Breast epithelium (tissue), 4 donors: ENCODE data around the gene SMYD1. TPM values are rescaled to one million over a fixed set of nuclear protein-coding genes. Genes with fewer than 3 reads are reported as not detected.

Source experiments
- DNase-seq, 2 donors: peaks; one replicate each; pipeline ENCODE4 v3.0.0-alpha.2; 2019; ENCODE audit warnings: low spot score in 2 of 2
- H3K27ac ChIP-seq, 2 donors: fragments of 200-600 bp; sonication (generic) in 1 of 2; one replicate each; pipeline ENCODE4 v1.5.1; 2016 to 2019; ENCODE audit warnings: mild to moderate bottlenecking in 1 of 2
- H3K27me3 ChIP-seq, 2 donors: fragments of 200-600 bp; sonication (generic) in 1 of 2; one replicate each; pipeline versions ENCODE4 v1.5.1 to v1.6.0; 2017 to 2019; ENCODE audit warnings: control low read depth in 1 of 2, mild to moderate bottlenecking in 1 of 2
- H3K36me3 ChIP-seq: fragments of 200-600 bp; one replicate; pipeline ENCODE4 v1.5.1; 2019
- H3K4me1 ChIP-seq, 2 donors: fragments of 200-600 bp; sonication (generic); one replicate each; pipeline ENCODE4 v1.5.1; 2016 to 2019; ENCODE audit warnings: control low read depth in 1 of 2
- H3K4me3 ChIP-seq, 3 donors: fragments of 200-600 bp; sonication (generic); 1 replicate in 2 of 3; 2 replicates in 1 of 3; pipeline ENCODE4 v1.5.1; 2016 to 2019; ENCODE audit warnings: mild to moderate bottlenecking in 3 of 3, moderate library complexity in 2 of 3
- H3K9me3 ChIP-seq, 2 donors: fragments of 200-600 bp; sonication (generic) in 1 of 2; one replicate each; pipeline ENCODE4 v1.5.1; 2016 to 2019; ENCODE audit warnings: control low read depth in 1 of 2
- CTCF ChIP-seq, 3 donors: fragments of 450-650 bp; IDR thresholded peaks; one replicate each; pipeline ENCODE4 v1.5.1; 2016 to 2017; ENCODE audit warnings: antibody characterized with exemption in 3 of 3, mild to moderate bottlenecking in 3 of 3, moderate library complexity in 3 of 3
- POLR2A ChIP-seq: fragments of 450-650 bp; IDR thresholded peaks from one replicate; pipeline ENCODE4 v1.6.1; 2016; ENCODE audit warnings: antibody characterized with exemption, mild to moderate bottlenecking, moderate library complexity
- POLR2AphosphoS5 ChIP-seq, 3 donors: sonication (generic); formaldehyde crosslinking; IDR thresholded peaks; one replicate each; pipeline ENCODE4 v1.6.1; 2017; ENCODE audit warnings: antibody characterized with exemption in 3 of 3
- intact Hi-C: fragments of 100-400 bp; cut with DNase I; formaldehyde crosslinking; loops from one replicate; pipeline ENCODE4 v1.15.1; 2023; ENCODE audit warnings: low total_unique reads
- total RNA-seq, 3 donors: library from RNA; depleted of rRNA; stranded (reverse); fragments of >200 nt; gene quantifications; one replicate each; pipeline ENCODE4 v1.1.0, GENCODE V29; 2016

SMYD1 gene
- total RNA-seq, 3 donors from 2014 or later, result 0.29 to 3.3 TPM; not detected in 1

DNA sequence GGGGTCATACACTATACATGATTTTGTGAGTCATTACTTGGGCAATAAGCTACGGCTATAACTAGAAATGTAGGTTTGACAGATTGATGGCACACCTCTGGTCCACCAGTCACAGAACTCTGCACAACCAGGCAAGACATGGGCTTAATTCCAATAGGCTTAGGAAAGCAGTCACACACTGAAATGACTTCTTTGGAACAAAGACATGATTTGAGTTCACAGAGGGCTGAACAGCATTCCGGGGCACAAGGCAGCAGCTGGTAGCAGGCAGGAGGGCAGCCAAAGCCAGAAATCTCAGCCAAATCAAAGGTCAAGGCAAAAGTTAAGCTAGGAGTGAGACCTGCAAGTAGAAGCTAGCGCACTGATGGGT, 32.8 kb downstream of the SMYD1 start:
- H3K4me3 ChIP-seq, result no peak overlapping the region
- no peak for TF ChIP-seq CTCF (IDR thresholded peaks at IDR 0.05)
- TF ChIP-seq POLR2A, result no peak
- TF ChIP-seq POLR2AphosphoS5 (IDR thresholded peaks at IDR 0.05), result no peak
- peak overlapping the region; percentile 43 to 48 for H3K27ac ChIP-seq
- intact Hi-C loops, result no loop called here
- DNase-seq, result no peak
- H3K36me3 ChIP-seq, result no peaks in the 10 kb centered on the region
- H3K9me3 ChIP-seq, result no peaks in the 10 kb centered on the region
- no peaks in the 10 kb centered on the region for H3K27me3 ChIP-seq
- H3K4me1 ChIP-seq, result no peaks in the 10 kb centered on the region

GRCh38 chr2:88108796-88109195, 41.2 kb downstream of the SMYD1 start:
- Histone ChIP-seq H3K27ac (no peak overlapping the region), H3K4me1 (no peaks in the 10 kb centered on the region), H3K27me3 (no peaks in the 10 kb centered on the region), H3K4me3 (no peak overlapping the region), H3K36me3 (no peaks in the 10 kb centered on the region), H3K9me3 (no peaks in the 10 kb centered on the region)
- no peak for DNase-seq
- intact Hi-C loops, result no loop called here
- TF ChIP-seq POLR2A, result no peak
- TF ChIP-seq POLR2AphosphoS5 (IDR thresholded peaks at IDR 0.05), result no peak
- TF ChIP-seq CTCF (IDR thresholded peaks at IDR 0.05), result no peak

GRCh38 chr2:88110830-88111229, 43.2 kb downstream of the SMYD1 start:
- TF ChIP-seq CTCF (IDR thresholded peaks at IDR 0.05), result no peak
- no peak for TF ChIP-seq POLR2AphosphoS5 (IDR thresholded peaks at IDR 0.05)
- no peak for TF ChIP-seq POLR2A
- Histone ChIP-seq H3K27ac (no peak overlapping the region), H3K9me3 (no peaks in the 10 kb centered on the region), H3K27me3 (no peaks in the 10 kb centered on the region), H3K4me1 (no peaks in the 10 kb centered on the region), H3K4me3 (no peak overlapping the region), H3K36me3 (no peaks in the 10 kb centered on the region)
- DNase-seq, result no peak
- intact Hi-C loops, result no loop called here

GRCh38 chr2:88113069-88113468, 45.4 kb downstream of the SMYD1 start:
- TF ChIP-seq POLR2AphosphoS5 (IDR thresholded peaks at IDR 0.05) (no peak), POLR2A (no peak), CTCF (IDR thresholded peaks at IDR 0.05) (no peak)
- intact Hi-C loops, result no loop called here
- no peak overlapping the region for H3K27ac ChIP-seq
- no peak for DNase-seq
- H3K4me3 ChIP-seq, result no peak overlapping the region
- H3K36me3 ChIP-seq, result no peaks in the 10 kb centered on the region
- H3K4me1 ChIP-seq, result no peaks in the 10 kb centered on the region
- H3K9me3 ChIP-seq, result no peaks in the 10 kb centered on the region
- H3K27me3 ChIP-seq, result no peaks in the 10 kb centered on the region

- Histone ChIP-seq H3K27ac (peak overlapping the region in 1 of 2 donors; percentile 12), H3K4me3 (no peak overlapping the region), H3K36me3 (no peaks in the 10 kb centered on the region), H3K4me1 (no peaks in the 10 kb centered on the region), H3K27me3 (no peaks in the 10 kb centered on the region), H3K9me3 (no peaks in the 10 kb centered on the region)
- no peak for DNase-seq
- TF ChIP-seq POLR2AphosphoS5 (IDR thresholded peaks at IDR 0.05) (no peak), POLR2A (no peak), CTCF (IDR thresholded peaks at IDR 0.05) (no peak)
- intact Hi-C loops, result no loop called here
Measured at GRCh38 chr2:88114889-88115288, 47.3 kb downstream of the SMYD1 start.
